Body of pancreas (tissue), 4 donors: Measurements from ENCODE around the gene INHBC. TPM values are rescaled to one million over a fixed set of nuclear protein-coding genes. Genes with fewer than 3 reads are reported as not detected.
"Not testable (repeated sequence)": the region's sequence is repeated elsewhere in the genome, so short reads cannot be mapped to it uniquely, and the experiment has no call there.

Experiments
- ATAC-seq: fragments of 150-250 bp; one replicate; pipeline ENCODE4 v1.9.1; 2016
- DNase-seq, 4 donors: peaks; one replicate each; pipeline ENCODE4 v3.0.0-alpha.2; 2019
- H3K27ac ChIP-seq, 4 donors: fragments of 200-600 bp; sonication (generic); 1 replicate in 3 of 4; 2 replicates in 1 of 4; pipeline versions ENCODE4 v1.5.1 to v1.6.1; 2016 to 2019; ENCODE audit warnings: mild to moderate bottlenecking in 1 of 4, mixed read lengths in 1 of 4, moderate library complexity in 1 of 4
- H3K27me3 ChIP-seq, 2 donors: fragments of 200-600 bp; sonication (generic); one replicate each; pipeline ENCODE4 v1.6.0; 2016; ENCODE audit warnings: mild to moderate bottlenecking in 1 of 2
- H3K36me3 ChIP-seq, 2 donors: fragments of 200-600 bp; sonication (generic); replicated peaks in 1 of 2; 2 replicates each; pipeline ENCODE4 v1.5.1; 2016; ENCODE audit warnings: low read depth in 2 of 2; ENCODE audit not compliant: insufficient read depth in 1 of 2
- H3K4me1 ChIP-seq: fragments of 200-600 bp; sonication (generic); one replicate; pipeline ENCODE4 v1.6.0; 2016
- H3K4me3 ChIP-seq, 2 donors: fragments of 200-600 bp; sonication (generic); 1 replicate in 1 of 2; 2 replicates in 1 of 2; pipeline ENCODE4 v1.5.1; 2016 to 2019
- H3K9me3 ChIP-seq, 3 donors: fragments of 200-600 bp; sonication (generic); 1 replicate in 2 of 3; 2 replicates in 1 of 3; pipeline ENCODE4 v1.5.1; 2016
- POLR2A ChIP-seq, 3 donors: fragments of 450-650 bp; IDR thresholded peaks; one replicate each; pipeline ENCODE4 v1.6.1; 2016; ENCODE audit warnings: antibody characterized with exemption in 3 of 3, mild to moderate bottlenecking in 2 of 3
- whole genome bisulfite sequencing, 2 donors: methylation state at CpG; one replicate each; pipeline ENCODE4 v1.1.5; 2017; 5-methylcytosine and 5-hydroxymethylcytosine counted together
- intact Hi-C: fragments of 100-400 bp; cut with DNase I; formaldehyde crosslinking; loops from one replicate; pipeline ENCODE4 v1.15.1; 2023
- total RNA-seq, 2 donors: library from RNA; depleted of rRNA; stranded (reverse); fragments of >200 nt; gene quantifications; one replicate each; pipeline ENCODE4 v1.1.0, GENCODE V29; 2016
- TF ChIP-seq, protein P1 (sequence below), 7 experiments: fragments of 450-650 bp in 4 of 7; fragments of 200-600 bp in 3 of 7; sonication (generic) in 3 of 7; IDR thresholded peaks; one replicate each; pipeline ENCODE4 v1.5.1; 2016 to 2019; ENCODE audit warnings: antibody characterized with exemption in 7 of 7

Gene INHBC
- total RNA-seq, 2 donors from 2014 or later = not detected

DNA sequence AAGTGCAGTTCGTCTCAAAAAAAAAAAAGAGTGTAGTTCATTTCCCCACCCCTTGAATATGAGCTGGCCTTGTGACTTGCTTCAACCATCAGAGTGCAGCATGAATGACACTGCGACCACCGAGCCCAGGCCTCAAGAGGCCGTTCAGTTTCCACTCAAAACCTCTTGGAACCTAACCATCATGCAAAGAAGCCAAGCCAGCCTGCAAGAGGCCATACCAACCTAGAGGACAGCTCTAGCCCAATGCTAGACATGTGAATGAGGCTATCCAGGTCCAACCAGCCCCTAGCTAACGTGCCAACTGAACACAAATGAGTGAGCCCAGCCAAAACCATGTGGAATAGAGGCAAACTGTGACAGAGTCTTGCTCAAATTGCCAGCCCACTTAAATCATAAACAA lies 33.4 kb upstream of the INHBC start:
- intact Hi-C loops = no loop called here
- DNase-seq = no peak
- H3K4me1 ChIP-seq = no peaks in the 10 kb centered on the region
- H3K4me3 ChIP-seq = no peak overlapping the region
- WGBS, 2 donors = 94 to 96% methylated on average over 5 of the region's 5 CpGs
- H3K36me3 ChIP-seq = no peaks in the 10 kb centered on the region
- no peak for ATAC-seq
- H3K9me3 ChIP-seq = no peaks in the 10 kb centered on the region
- no peak overlapping the region for H3K27ac ChIP-seq
- TF ChIP-seq, protein P1, sequence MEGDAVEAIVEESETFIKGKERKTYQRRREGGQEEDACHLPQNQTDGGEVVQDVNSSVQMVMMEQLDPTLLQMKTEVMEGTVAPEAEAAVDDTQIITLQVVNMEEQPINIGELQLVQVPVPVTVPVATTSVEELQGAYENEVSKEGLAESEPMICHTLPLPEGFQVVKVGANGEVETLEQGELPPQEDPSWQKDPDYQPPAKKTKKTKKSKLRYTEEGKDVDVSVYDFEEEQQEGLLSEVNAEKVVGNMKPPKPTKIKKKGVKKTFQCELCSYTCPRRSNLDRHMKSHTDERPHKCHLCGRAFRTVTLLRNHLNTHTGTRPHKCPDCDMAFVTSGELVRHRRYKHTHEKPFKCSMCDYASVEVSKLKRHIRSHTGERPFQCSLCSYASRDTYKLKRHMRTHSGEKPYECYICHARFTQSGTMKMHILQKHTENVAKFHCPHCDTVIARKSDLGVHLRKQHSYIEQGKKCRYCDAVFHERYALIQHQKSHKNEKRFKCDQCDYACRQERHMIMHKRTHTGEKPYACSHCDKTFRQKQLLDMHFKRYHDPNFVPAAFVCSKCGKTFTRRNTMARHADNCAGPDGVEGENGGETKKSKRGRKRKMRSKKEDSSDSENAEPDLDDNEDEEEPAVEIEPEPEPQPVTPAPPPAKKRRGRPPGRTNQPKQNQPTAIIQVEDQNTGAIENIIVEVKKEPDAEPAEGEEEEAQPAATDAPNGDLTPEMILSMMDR (IDR thresholded peaks at IDR 0.05) = no peak
- no peak for TF ChIP-seq POLR2A (IDR thresholded peaks at IDR 0.05)
- no peaks in the 10 kb centered on the region for H3K27me3 ChIP-seq

DNA sequence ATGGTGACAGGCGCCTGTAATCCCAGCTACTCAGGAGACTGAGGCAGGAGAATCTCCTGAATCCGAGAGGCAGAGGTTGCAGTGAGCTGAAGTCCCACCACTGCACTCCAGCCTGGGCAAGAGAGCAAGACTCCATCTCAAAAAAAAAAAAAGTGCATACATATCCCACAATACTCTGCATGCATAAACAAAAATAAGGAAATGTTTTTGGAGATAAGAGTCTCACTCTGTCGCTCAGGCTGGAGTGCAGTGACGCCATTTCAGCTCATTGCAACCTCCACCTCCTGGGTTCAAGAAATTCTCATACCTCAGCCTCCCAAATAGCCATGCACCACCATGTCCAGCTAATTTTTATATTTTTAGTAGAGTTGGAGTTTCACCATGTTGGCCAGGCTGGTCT lies 32.4 kb upstream of the INHBC start:
- WGBS, 2 donors = 88 to 92% methylated on average over 4 of the region's 4 CpGs
- H3K4me3 ChIP-seq, H3K27me3 ChIP-seq, intact Hi-C loops, H3K9me3 ChIP-seq, H3K27ac ChIP-seq, ATAC-seq, H3K4me1 ChIP-seq, H3K36me3 ChIP-seq, DNase-seq: not testable (repeated sequence)

DNA sequence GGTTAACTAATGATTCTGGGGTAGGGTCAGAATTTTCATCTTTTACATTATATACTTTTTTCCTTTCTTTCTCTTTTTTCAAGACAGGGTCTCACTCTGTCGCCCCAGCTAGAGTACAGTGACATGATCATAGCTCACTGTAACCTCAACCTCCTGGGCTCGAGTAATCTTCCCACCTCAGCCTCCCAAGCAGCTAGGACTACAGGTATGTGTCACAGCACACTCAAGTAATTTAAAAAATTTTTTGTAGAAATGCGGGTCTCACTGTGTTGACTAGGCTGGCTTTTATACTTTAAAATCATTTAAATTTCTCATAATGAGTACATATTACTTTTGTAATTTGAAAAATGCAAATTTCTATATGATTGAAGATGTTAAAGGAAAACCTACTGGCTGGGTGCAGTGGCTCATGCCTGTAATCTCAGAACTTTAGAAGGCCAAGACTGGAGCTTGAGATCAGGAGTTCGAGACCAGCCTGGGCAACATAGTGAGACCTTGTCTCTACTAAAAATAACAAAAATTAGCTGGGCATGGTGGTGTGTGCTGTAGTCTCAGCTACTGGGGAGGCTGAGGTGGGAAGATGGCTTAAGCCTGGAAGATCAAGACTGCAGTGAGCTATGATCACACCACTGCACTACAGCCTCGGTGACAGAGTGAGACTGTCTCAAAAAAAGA lies 29.5 kb upstream of the INHBC start:
- DNase-seq (no peak), ATAC-seq (no peak)
- 89 to 97% methylated on average over 5 of the region's 5 CpGs for WGBS, 2 donors
- Histone ChIP-seq H3K9me3 (no peaks in the 10 kb centered on the region), H3K27ac (no peak overlapping the region), H3K27me3 (no peaks in the 10 kb centered on the region), H3K4me3 (no peak overlapping the region), H3K4me1 (no peaks in the 10 kb centered on the region), H3K36me3 (no peaks in the 10 kb centered on the region)
- intact Hi-C loops = no loop called here
- no peak for TF ChIP-seq POLR2A (IDR thresholded peaks at IDR 0.05)
- TF ChIP-seq, protein P1 (IDR thresholded peaks at IDR 0.05) = no peak

DNA sequence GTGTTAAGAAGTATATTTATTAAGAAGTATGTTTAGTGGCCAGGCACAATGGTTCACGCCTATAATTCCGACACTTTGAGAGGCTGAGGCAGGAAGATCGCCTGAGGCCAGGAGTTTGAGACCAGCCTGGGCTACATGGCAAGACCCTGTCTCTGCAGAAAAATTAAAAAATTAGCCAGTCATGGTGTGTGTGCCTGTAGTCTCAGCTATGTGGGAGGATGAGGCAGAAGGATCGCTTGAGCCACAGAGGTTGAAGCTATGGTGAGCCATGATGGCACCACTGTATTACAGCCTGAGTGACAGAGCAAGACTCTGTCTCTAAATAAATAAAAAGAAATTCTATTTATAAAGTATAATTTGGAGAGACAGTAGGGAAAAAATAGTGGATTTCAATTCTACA lies 24.1 kb upstream of the INHBC start:
- ATAC-seq (no peak), DNase-seq (no peak)
- TF ChIP-seq, protein P1 (IDR thresholded peaks at IDR 0.05) = no peak
- no peak for TF ChIP-seq POLR2A (IDR thresholded peaks at IDR 0.05)
- intact Hi-C loops = no loop called here
- 96 to 100% methylated on average over 4 of the region's 4 CpGs for WGBS, 2 donors
- H3K4me1 ChIP-seq = peaks cover 3% of the 10 kb centered on the region
- H3K36me3 ChIP-seq = no peaks in the 10 kb centered on the region
- H3K27me3 ChIP-seq = no peaks in the 10 kb centered on the region
- H3K4me3 ChIP-seq = no peak overlapping the region
- H3K27ac ChIP-seq = no peak overlapping the region
- H3K9me3 ChIP-seq = no peaks in the 10 kb centered on the region

DNA sequence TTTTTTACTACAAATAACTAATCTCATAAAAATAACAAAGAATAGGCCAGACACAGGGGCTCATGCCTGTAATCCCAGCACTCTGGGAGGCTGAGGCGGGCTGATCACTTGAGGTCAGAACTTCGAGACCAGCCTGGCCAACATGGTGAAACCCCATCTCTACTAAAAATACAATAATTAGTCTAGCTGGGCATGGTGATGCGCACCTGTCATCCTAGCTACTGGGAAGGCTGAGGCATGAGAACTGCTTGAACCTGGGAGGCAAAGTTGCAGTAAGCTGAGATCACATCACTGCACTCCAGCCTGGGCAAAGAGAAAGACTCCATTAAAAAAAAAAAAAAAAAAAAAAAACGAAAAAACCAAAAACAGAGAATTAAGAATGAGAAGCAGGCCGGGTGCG lies 20.4 kb upstream of the INHBC start:
- 80 to 89% methylated on average over 6 of the region's 6 CpGs for WGBS, 2 donors
- ATAC-seq, H3K36me3 ChIP-seq, H3K4me3 ChIP-seq, DNase-seq, H3K27me3 ChIP-seq, H3K9me3 ChIP-seq, intact Hi-C loops, H3K27ac ChIP-seq: not testable (repeated sequence)
- peaks cover 23% of the 10 kb centered on the region for H3K4me1 ChIP-seq

DNA sequence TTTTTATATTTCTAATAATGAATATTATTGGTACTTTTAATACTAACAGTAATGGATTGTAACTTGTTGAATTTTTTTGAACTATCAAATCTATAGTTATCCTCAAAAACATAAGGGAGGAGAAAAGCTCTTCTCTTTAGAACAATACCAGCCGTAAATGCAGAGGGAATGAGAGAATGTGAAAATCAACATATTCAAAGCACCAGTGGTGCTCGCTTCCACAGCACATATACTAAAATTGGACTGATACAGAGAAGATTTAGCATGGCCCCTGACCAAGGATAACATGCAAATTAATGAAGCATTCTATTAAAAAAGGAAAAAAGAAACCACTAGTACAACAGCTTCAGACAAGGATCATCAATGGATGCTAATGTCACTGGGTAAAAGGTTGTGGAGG lies 19.5 kb upstream of the INHBC start:
- TF ChIP-seq, protein P1 (IDR thresholded peaks at IDR 0.05) = no peak
- no peak for TF ChIP-seq POLR2A (IDR thresholded peaks at IDR 0.05)
- ATAC-seq = no peak
- 87 to 95% methylated on average over 2 of the region's 2 CpGs for WGBS, 2 donors

More for the DNA sequence above, 19.5 kb upstream of the INHBC start:
- Histone ChIP-seq H3K36me3 (no peaks in the 10 kb centered on the region), H3K4me1 (peaks cover 23% of the 10 kb centered on the region), H3K27ac (no peak overlapping the region), H3K27me3 (no peaks in the 10 kb centered on the region), H3K4me3 (no peak overlapping the region), H3K9me3 (no peaks in the 10 kb centered on the region)
- no peak for DNase-seq
- intact Hi-C loops = no loop called here
